ENCODE data around the gene SIGMAR1.

Gene SIGMAR1

GRCh38 chr9:34591248-34591916, 46.2 kb downstream of the SIGMAR1 start:
- peak; percentile 95 for DNase-seq (ENCODE audit: insufficient read length)

GRCh38 chr9:34590381-34591247, 47.0 kb downstream of the SIGMAR1 start:
- DNase-seq (ENCODE audit: insufficient read length) (no peak), FAIRE-seq (no peak)
- no peak for TF ChIP-seq POLR2AphosphoS5 (IDR thresholded peaks at IDR 0.05; ENCODE audit: low read depth, low read length)
- no peak for TF ChIP-seq TAF1 (IDR thresholded peaks at IDR 0.05; ENCODE audit: borderline replicate concordance, low read depth, low read length)
- TF ChIP-seq POLR2A (IDR thresholded peaks at IDR 0.05; ENCODE audit: low read depth, low read length), result no peak

More at GRCh38 chr9:34591248-34591916, 46.2 kb downstream of the SIGMAR1 start:
- FAIRE-seq, result peak; percentile 88
- TF ChIP-seq POLR2A (IDR thresholded peaks at IDR 0.05; ENCODE audit: low read depth, low read length) (no peak), TAF1 (IDR thresholded peaks at IDR 0.05; ENCODE audit: borderline replicate concordance, low read depth, low read length) (no peak), POLR2AphosphoS5 (IDR thresholded peaks at IDR 0.05; ENCODE audit: low read depth, low read length) (no peak)

- no peak for DNase-seq (ENCODE audit: insufficient read length)
These were observed 47.8 kb downstream of the SIGMAR1 start, which contains the start of gene CNTFR for GRCh38 chr9:34589636-34590380. TSS of gene CNTFR (minus strand) at chr9:34589724. CDS start at chr9:34568981, 20,743 bp downstream.

DNA sequence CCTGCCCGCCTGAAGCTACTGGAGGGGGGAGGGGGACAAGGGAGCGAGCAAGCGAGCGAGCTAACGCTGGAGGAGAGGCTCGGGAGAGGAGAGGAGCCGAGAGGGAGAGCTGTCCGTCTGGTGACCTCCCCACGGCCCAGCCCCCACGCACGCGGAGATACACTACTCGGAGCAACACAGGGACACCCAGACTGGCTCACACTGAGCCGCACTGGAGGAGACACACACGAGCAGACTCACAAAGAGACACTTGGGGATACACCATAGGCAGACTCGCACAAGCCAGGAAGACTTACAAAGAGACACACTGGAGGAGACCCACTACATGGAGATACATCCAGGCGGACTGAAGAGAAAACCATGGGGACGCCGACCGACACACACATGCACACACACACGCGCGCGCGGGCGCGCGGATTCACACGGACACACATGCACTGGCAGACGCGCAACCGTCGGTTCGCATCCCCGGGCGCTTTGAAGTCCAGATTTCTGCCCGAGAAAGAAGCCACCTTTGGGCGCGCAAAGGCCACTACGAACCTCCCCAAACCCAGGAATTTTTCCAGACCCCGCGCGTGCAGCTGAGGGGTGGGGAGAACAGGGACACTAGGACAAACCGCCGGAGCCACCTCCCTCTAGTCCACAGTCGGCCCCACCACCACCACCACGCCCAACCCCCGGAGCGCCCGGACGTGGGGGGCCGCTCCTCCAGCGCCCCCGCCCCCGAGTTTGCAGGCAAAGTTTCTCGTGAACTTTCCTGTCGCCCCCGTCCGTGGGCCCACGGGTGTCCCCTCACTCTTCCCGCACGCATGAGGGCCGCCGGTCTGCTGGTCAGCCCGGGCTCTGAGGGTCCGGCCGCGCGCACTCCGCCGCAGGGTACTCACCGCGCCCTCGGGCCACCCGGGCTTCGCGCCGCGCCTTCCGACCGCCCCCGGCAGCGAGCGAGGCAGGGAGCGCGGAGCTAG, 48.6 kb downstream of the SIGMAR1 start:
- TF ChIP-seq POLR2A (IDR thresholded peaks at IDR 0.05; ENCODE audit: low read depth, low read length), result no peak
- no peak for TF ChIP-seq POLR2AphosphoS5 (IDR thresholded peaks at IDR 0.05; ENCODE audit: low read depth, low read length)
- TF ChIP-seq TAF1 (IDR thresholded peaks at IDR 0.05; ENCODE audit: borderline replicate concordance, low read depth, low read length), result no peak
- FAIRE-seq (no peak), DNase-seq (ENCODE audit: insufficient read length) (no peak)

More at GRCh38 chr9:34589636-34590380, 47.8 kb downstream of the SIGMAR1 start, which contains the start of gene CNTFR:
- no peak for FAIRE-seq
- TF ChIP-seq TAF1 (IDR thresholded peaks at IDR 0.05; ENCODE audit: borderline replicate concordance, low read depth, low read length), result no peak
- no peak for TF ChIP-seq POLR2AphosphoS5 (IDR thresholded peaks at IDR 0.05; ENCODE audit: low read depth, low read length)
- TF ChIP-seq POLR2A (IDR thresholded peaks at IDR 0.05; ENCODE audit: low read depth, low read length), result no peak

DNA sequence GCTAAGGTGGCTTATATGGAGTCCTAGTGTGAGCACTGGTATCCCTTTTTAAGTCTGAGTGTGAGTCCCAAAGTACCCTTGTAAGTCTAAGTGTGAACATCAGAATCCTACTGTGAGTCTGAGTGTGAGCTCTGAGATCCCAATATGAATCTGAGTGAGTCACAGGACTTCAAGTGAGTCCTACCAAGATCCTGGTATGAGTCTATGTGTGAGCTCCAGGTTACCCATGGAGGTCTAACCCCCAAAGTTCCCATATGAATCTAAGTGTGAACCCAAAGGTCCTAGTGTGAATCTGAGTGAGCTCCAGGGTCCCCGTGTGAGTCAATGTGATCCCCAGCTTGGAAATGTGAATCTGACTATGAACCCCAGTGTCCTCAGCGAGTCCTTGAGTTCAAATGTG, 50.3 kb downstream of the SIGMAR1 start:
- DNase-seq (ENCODE audit: insufficient read length) (no peak), FAIRE-seq (no peak)
- TF ChIP-seq POLR2AphosphoS5 (IDR thresholded peaks at IDR 0.05; ENCODE audit: low read depth, low read length) (no peak), TAF1 (IDR thresholded peaks at IDR 0.05; ENCODE audit: borderline replicate concordance, low read depth, low read length) (no peak), POLR2A (IDR thresholded peaks at IDR 0.05; ENCODE audit: low read depth, low read length) (no peak)

DNA sequence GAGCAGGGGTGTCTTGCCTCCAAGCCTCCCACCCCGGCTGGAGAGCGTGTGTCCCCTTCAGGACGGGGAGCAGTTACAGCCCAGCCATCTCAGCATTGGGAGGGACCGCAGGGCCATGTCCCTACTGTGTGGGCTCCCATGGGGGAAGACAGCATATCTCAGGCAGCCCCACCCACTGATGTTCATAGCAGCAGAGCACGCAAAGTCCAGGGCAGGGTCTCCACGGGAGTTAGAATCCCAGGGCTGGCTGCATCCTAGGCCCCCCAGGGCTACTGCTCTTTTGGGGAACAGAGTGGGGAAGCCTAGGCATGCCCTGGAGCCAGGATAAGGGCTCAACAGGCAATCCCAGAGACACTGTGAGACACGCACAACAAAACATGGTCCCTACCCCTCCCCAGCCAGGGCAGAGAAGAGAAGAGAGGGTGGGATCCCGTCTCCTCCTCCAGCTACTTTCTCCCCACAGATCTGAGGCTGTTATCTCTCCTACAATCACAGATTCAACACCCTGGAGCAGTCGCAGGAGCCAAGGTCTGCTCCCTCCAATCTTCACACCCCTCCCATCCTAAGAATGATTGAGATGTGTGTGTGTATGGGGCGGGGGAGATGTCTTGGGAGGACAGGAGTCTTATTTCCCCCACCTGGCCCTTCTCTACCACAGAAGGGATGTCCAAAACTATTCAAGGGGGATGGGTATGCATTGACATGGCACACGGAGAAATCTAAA, 51.5 kb downstream of the SIGMAR1 start:
- FAIRE-seq, result no peak
- TF ChIP-seq POLR2A (IDR thresholded peaks at IDR 0.05; ENCODE audit: low read depth, low read length) (no peak), TAF1 (IDR thresholded peaks at IDR 0.05; ENCODE audit: borderline replicate concordance, low read depth, low read length) (no peak), POLR2AphosphoS5 (IDR thresholded peaks at IDR 0.05; ENCODE audit: low read depth, low read length) (no peak)
- DNase-seq (ENCODE audit: insufficient read length), result no peak

DNA sequence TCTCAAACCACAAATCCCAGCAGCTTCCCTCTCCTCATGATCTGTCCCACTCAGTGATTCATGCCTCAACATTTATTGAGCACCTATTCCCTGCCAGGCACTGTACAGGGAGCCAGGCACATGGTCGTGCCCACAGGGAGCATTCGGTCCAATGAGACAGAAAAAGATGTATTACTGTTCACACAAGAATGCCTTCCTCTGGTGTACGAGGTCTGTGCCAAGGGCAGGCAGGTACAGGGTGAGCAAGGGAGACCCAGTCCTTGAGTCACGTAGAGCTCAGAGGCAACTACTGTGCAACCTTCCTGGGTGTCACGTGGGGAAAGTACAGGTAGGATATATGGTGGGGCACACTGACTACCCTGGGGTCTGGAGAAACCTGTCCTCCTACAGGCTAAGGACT, 52.6 kb downstream of the SIGMAR1 start:
- DNase-seq (ENCODE audit: insufficient read length) (no peak), FAIRE-seq (no peak)
- TF ChIP-seq POLR2A (IDR thresholded peaks at IDR 0.05; ENCODE audit: low read depth, low read length) (no peak), TAF1 (IDR thresholded peaks at IDR 0.05; ENCODE audit: borderline replicate concordance, low read depth, low read length) (no peak), POLR2AphosphoS5 (IDR thresholded peaks at IDR 0.05; ENCODE audit: low read depth, low read length) (no peak)
